AG08395 (cell line): ENCODE measurements around the gene ITPR1.
"Not testable (repeated sequence)": the region's sequence is repeated elsewhere in the genome, so short reads cannot be mapped to it uniquely, and the experiment has no call there.

Source experiments
- DNase-seq: peaks from one replicate; pipeline ENCODE4 v3.0.0; 2012; ENCODE audit warnings: mixed read lengths, low spot score

Gene ITPR1

GRCh38 chr3:4571690-4572334 lies 78.7 kb downstream of the ITPR1 start:
- DNase-seq: no peak

GRCh38 chr3:4573153-4573552 lies 80.0 kb downstream of the ITPR1 start:
- DNase-seq: no peak

- DNase-seq: no peak
These were observed 81.3 kb downstream of the ITPR1 start for GRCh38 chr3:4574426-4574965.

DNA sequence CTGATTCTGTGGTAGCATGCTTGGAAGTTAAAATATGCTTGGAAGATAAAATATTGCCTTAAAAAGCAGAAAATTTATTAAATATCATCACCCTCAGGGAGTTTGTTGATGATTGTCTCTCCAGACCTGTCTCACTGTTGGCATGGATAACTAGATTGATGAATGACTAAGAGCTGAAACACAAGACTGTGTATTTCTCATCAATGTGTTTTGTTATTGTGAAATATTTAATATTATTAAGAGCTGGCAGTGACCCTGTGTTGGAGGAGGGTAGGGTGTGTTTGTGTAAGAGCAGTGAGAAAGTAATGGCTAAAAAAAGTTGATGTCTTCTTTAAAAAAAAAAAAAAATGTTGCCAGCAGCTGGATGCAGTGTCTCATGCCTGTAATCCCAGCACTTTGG lies 82.2 kb downstream of the ITPR1 start:
- no peak for DNase-seq

- DNase-seq: no peak
These were observed 84.6 kb downstream of the ITPR1 start for GRCh38 chr3:4577721-4578120.

DNA sequence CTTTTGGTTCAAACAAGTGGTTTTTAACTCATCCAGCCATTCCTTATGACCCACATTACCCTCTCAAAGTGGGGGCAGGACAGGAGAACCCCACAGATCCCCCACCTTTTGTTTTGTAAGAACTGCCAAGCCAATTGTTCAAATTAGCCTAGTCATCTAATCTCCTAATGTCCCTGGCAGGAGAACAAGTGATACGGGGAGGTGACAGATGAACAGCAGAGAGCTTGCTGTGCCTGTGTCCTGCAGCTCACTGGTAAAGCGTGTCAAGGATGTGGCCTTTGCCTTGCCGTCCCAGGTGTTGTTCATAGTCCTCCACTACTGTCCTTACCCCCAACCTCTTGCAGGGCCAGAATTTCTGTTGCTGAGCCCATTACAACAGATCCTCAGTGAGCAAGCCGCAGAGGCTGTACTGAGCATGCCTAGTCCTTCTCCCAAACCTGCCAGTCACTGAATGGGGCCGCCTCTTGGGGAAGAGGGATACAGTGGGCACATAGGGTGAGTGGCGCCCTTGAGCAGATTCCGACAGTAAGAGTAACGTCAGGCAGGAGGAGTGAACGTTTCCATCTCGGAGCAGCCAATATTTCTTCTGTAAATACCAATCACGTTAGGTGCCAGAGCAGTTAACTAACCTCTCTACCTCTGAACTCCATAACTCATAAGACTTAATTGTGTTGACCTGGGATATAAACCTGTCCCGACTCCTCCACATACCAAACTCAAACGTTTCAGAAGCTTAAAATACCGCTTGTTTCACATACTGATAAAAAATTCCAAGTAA lies 87.4 kb downstream of the ITPR1 start:
- DNase-seq: no peak

DNA sequence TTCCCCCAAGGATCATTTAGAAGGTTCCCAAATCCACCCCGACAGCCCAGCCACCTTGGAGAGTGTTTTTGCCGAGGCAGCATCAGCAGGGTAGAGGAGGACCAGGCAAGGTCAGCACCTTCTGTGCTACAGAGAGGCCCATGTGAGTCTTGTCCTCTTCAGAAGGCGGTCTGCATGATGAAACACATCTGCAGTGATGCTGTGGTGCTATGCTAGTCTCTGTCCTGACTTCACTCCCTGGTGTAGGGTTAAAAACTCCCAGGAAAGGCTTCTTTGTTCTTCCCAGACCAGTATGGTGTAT lies 87.9 kb downstream of the ITPR1 start:
- no peak for DNase-seq

- no peak for DNase-seq
These were observed 88.3 kb downstream of the ITPR1 start for GRCh38 chr3:4581498-4581897.

GRCh38 chr3:4581920-4582611 lies 88.9 kb downstream of the ITPR1 start:
- no peak for DNase-seq

DNA sequence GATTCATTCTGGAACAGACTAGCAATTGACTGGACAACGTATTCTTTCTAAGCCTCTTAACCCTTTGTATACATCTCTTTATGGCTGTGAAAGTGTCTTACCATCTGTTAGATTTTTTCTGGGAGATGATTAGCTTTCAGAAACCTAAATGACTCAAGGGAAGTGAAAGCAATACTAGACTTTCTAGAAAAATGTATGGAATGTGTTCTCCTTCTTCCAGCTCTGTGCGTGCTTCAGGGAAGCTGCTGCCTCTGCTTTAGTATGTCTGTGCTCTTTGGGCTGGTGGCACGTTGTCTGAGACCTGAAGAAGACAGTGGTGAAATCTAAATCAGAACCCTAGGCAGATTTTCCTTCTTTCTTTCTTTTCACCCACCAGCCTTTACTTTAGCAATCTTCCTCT lies 89.5 kb downstream of the ITPR1 start:
- DNase-seq: peak; percentile 29

- no peak for DNase-seq
These were observed 90.3 kb downstream of the ITPR1 start for GRCh38 chr3:4583416-4583815.

DNA sequence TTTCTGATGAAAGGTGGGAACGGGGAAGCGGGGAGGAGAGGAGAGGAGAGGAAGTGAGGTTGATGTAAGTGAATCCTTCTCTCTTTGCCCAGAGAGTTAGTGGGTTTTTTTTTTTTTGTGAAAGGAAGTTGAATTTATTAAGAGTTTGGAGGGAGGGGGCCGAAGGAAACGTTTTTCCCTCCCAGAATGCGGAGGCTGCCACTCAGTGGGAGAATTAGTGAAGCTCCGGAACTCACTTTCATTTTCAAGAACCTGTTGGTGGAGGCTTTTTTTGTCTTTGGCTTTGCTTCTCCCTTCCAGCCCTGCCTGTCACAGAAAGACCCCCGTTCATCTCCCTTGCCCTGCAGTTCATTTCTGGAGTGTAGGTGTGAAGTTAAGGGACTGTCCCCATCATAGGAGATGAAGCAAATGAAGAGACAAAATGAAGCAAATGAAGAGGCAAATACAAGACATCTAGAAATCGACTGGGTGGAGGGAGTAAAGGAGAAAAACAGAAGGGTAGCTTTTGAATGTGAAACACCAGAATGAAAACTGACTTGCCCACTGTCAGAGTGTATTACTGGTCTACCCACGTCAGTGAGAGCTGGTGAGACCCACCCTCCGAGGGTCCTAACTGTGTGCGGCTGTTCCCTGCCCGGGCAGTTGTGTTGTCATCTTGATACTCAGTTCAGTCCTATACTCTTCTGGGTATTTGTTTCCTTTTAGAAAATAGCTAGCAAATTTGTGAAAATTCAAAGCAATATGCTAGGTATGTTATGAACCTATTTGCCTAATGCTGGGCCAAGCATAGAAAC lies 91.5 kb downstream of the ITPR1 start:
- DNase-seq: no peak

DNA sequence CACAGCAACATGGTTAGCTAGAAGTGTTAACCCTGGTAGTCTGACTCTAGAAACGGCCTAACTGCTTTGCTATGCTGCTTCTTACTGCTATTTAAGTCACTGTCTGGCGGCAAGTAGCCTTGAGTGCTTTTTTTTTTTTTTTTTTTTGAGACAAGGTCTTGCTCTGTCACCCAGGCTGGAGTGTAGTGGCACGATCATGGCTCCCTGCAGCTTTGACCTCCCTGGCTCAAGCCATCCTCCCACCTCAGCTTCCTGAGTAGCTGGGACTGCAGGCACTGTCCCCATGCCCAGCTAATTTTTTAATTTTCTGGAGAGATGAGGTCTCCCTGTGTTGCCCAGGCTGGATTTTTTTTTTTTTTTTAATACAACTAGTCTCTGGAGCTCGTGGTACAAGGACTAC lies 93.2 kb downstream of the ITPR1 start:
- DNase-seq: no peak

GRCh38 chr3:4587061-4587837 lies 94.1 kb downstream of the ITPR1 start:
- DNase-seq: no peak

- no peak for DNase-seq
These were observed 94.6 kb downstream of the ITPR1 start for GRCh38 chr3:4587838-4588105.

DNA sequence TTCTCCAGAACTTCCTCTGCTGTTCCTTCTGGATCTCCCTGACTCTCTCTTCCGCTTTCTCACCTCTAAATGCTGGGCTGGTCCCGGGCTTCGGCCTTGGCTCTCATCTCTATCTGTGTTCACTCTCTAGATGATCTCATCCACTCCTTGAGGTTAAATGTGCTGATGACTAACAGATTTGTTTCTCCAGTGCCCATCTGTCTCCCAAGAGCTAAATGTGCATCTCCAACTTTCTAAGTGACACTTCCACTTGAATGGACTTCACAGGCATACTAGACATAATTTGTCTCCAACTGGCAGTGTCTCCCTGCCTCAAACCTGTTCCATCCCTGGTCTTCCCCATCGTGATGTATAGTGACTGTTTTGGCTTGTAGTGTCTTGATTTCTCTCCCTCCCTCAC lies 95.3 kb downstream of the ITPR1 start:
- peak; percentile 73 for DNase-seq

GRCh38 chr3:4589475-4590097 lies 96.4 kb downstream of the ITPR1 start:
- DNase-seq: no peak

DNA sequence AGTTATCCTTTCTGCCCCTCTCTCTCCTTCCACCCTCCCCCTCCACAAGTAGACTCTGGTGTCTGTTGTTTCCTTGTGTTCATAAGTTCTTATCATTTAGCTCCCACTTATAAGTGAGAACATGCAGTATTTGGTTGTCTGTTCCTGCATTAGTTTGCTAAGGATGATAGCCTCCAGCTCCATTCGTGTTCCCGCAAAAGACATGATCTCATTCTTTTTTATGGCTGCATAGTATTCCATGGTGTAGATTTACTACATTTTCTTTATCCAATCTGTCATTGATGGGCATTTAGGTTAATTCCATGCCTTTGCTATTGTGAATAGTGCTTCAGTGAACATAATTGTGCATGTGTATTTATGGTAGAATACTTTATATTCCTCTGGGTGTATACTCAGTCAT lies 97.7 kb downstream of the ITPR1 start:
- not testable (repeated sequence) for DNase-seq

GRCh38 chr3:4591669-4592068 lies 98.5 kb downstream of the ITPR1 start:
- no peak for DNase-seq

- DNase-seq: no peak
These were observed 99.9 kb downstream of the ITPR1 start for GRCh38 chr3:4593014-4593413.

- no peak for DNase-seq
These were observed 102.6 kb downstream of the ITPR1 start for GRCh38 chr3:4595710-4596113.
